GM12878 (cell line): ENCODE measurements around the gene ZMYM3.

Experiments used
- CTCF ChIP-seq, 3 experiments: IDR thresholded peaks in 2 of 3; conservative IDR thresholded peaks in 1 of 3; 2 replicates each; pipeline ENCODE4 v1.5.1; 2011; ENCODE audit warnings: low read depth in 3 of 3, low read length in 3 of 3, mild to moderate bottlenecking in 3 of 3, control low read depth in 2 of 3, moderate library complexity in 2 of 3, inconsistent platforms in 1 of 3, mixed read lengths in 1 of 3; ENCODE audit not compliant: control insufficient read depth in 2 of 3, insufficient read depth in 1 of 3; ENCODE audit errors: extremely low read depth in 1 of 3
- MYC ChIP-seq: IDR thresholded peaks from 2 replicates; pipeline ENCODE4 v1.6.1; 2011; ENCODE audit warnings: mild to moderate bottlenecking, low read length, moderate library complexity, inconsistent platforms; ENCODE audit not compliant: insufficient read depth, insufficient replicate concordance, insufficient read length, severe bottlenecking
- NFIC ChIP-seq: IDR thresholded peaks from 2 replicates; pipeline ENCODE4 v1.6.1; 2012; ENCODE audit warnings: low read depth, mild to moderate bottlenecking, inconsistent platforms, low read length, moderate library complexity

- no peak for TF ChIP-seq MYC
- TF ChIP-seq CTCF (IDR thresholded peaks at IDR 0.05 in 2 of 3, conservative IDR thresholded peaks at IDR 0.05 in 1 of 3; ENCODE audit: control insufficient read depth in 2 of 3, extremely low read depth in 1 of 3, insufficient read depth in 1 of 3, low read depth in 3 of 3, low read length in 3 of 3), result no peak
- TF ChIP-seq NFIC, result no peak
These were observed 37.5 kb downstream of the ZMYM3 start for GRCh38 chrX:71216485-71216884.
